Stimulated activated CD8-positive, alpha-beta memory T cell treated with anti-CD3 and anti-CD28 coated beads, Interleukin-12 subunit alpha, Interleukin-12 subunit beta, amount 100 ng/mL, for 1 hour (primary cell): Measurements from ENCODE around the gene SV2A.
"Not testable (repeated sequence)": the region's sequence is repeated elsewhere in the genome, so short reads cannot be mapped to it uniquely, and the experiment has no call there.

Source experiments
- DNase-seq: peaks from one replicate; pipeline ENCODE4 v3.0.0-alpha.2; 2020; ENCODE audit warnings: low read depth

SV2A gene

DNA sequence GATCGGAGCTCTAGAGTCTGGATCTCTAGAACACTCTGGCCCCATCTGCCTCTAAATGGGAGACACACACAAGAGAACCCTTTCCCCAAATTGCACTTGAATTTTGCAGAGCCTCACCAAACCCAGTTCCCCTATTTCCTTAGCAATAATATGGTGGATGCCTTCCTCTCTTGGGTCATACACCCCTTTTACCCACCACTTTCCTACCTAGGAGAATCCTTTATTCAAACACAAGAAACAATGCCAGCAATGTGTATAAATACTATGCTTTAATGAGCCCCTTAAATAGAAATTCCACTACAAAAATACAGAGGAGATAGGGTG lies 10.7 kb upstream of the SV2A start:
- DNase-seq = no peak

DNA sequence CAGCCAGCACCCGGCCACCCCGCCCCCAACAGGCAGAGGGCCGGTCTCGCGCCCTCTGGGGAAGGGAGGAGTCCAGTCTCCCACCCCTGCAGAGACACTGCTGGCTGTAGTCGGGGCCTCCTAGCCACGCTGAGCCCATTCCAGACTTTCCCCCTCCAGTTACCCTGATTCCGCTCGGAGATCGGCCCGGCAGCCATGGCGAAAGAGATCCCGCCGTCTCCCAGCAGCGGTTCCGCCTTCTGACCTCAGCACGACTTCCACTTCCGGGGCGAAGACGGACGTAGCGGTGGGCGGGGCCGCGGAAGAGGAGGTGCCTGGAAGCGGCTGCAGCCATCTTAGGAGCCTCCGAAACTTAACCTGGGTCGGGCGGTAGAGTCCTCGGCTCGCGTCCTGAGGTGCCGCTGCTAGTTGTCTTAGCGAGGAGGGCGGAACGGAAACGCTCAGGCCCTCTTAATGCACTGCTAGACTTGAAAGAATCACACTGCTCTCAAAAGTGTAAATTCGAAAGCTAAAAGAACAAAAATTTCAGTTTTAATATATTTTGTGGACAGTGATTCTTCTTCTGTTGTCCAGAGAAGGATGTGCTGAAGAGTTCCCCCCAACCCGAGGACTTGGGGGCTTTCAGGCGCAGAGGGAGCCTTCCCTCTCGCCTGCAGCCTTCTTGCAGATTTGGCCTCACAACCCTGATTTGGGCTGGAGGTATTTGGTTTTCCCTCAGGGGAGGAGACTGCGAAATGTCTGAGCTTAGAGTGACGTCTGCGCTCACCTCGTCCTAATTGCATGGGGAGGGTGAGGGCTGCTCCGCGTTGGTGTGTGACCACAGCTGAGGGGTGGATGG lies 10.1 kb upstream of the SV2A start, which contains the start of gene SF3B4:
Gene SF3B4, minus strand, starts transcription at position 241 of the 838 bp plus-strand sequence. Its CDS starts 44 bp downstream, at position 197.
- peak; percentile 93 for DNase-seq

DNA sequence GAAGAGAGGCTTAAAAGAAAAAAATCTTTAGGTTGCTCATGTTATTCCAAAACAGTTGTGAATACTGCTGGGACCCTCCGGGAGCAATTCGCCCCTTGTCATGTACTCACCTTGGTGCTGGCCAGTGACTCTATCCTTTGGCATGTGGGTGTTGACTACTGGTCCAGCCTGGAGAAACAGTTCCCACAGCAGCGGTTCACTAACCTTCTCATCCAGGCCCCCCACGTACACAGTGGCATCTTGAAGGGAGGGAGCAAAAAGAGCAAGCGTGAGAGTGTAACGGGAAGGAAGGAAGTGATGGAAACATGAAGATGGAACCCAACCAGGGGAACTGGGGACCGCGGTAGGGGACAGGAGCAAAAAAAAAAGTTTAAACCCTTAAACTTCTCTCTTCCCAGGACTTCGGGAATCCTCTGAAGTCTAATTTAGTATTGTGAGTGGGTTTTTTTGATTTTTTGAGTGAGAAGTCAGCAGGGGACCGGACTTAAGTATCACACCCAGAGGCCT lies 9.5 kb upstream of the SV2A start:
- DNase-seq = no peak

DNA sequence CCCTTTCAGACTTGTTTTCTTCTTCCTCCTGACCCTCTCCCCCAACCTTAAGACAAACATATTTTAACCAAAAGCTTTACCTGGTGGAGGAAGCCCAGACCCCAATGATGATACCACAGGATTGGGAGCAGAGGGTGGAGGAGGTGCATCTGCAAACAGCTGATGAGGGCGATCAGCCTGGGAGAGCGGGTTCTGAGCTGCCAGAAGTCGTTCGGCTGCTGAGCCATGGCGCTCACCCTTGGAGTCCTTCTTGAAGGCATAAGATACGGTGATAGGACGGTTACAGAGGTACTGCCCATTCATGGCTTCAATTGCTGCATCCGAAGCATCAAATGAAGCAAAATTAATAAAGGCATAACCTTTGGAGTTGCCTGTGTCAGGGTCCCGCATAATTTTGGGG lies 8.7 kb upstream of the SV2A start:
- no peak for DNase-seq

DNA sequence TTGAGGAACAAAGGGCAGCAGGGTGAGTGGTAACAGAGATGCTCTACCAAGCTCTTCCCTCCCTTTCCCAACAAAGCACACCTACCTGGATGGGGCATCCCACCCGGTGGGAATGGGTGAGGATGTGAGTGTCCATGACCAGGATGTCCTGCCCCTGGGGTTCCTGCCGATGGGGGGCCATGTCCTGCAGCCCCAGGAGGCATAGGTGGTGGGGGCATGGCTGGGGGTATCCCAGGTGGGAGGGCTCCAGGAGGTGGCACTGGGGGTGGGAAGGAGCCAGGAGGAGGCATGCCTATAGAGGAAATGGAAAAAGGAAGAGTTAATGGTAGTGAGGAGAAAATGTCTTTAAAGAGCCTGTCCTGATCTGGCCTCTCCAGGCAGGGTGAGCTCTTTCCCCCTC lies 8.1 kb upstream of the SV2A start:
- no peak for DNase-seq

DNA sequence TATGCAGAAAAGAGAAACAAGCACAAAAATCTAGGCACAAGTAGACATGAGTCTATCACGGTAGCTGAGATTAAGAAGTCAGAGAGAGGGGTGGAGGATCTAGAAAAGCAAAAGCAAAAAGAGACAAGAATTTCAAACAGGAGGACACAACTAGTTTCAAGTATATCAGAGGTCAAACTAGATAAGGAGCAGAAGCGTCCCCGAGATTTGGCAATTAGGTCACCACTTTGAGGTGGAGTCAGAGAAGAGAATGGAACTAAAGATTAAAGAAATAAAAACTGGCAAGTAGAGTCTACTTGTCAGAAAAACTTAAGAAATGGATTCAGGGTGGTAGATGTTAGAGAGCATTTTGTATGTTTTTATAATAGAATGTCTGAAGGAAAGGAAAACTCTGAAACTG lies 7.7 kb upstream of the SV2A start:
- DNase-seq = no peak

DNA sequence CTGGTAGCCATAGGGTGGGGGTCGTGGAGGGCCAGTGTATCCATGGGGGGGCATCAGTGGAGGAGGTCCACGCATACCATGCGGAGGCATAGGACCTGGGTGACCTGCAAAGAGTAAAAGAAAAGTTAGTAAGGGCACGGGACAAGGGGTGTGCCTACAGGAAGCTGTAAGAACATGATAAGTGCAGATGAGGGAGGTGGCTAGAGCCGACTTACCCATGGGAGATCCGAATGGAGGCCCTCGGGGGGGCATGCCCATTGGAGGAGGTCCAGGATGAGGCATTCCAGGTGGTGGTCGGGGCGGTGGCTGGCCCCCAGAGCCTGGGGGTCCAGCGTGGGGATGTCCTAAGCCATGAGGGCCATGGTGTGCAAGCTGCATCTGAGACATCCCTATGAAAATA lies 6.0 kb upstream of the SV2A start:
- DNase-seq = no peak

DNA sequence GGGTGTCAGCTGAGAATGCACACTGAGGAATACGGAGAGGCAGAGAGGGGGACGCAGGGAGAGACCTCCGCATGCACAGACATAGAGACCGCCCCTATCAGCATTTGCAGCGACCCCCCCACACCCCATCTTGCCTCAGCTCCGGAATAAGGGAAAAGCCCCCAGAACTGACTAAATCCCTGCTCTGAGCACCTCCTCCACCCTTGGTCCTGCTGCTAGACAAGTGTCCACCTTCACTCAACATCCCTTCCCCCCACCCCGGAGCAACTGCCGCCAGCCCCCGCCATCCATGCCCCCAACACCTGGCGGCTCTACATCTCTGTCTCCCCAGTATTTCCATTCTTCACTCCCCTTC lies 769 bp downstream of the SV2A start:
- no peak for DNase-seq

DNA sequence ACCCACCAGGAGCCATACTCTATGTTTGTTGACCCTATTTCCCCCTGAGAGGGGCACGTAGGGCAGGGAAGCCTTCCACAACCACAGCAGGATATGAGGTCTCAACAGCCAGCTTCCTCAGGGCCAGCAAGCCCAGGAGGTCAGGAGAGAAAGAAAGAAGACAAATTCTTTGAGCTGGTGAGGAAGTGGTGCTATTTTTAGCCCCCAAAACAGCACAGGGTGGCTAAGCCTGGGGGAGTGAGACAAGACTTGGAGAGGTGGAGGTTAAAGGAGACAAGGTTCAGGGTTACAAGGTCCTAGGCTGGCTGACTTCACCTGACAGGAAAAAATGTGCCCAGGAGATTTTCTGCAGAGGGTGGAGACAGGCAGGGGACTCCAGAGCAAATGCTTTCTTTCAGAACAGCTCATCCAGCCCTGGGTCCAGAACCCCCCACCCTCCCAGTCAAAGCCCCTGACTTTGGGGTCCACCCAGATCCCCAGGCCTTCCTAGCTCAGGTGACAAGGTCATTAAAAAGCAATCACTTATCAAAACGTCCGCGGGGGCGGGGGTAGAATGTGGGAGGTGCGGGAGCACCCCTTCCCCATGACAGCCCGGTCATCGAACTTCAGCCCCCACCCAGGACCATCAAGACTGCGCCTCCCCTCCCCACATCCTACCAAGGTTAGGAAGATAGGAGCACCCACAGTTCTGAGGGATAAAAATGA lies 1.3 kb downstream of the SV2A start:
- DNase-seq = no peak

DNA sequence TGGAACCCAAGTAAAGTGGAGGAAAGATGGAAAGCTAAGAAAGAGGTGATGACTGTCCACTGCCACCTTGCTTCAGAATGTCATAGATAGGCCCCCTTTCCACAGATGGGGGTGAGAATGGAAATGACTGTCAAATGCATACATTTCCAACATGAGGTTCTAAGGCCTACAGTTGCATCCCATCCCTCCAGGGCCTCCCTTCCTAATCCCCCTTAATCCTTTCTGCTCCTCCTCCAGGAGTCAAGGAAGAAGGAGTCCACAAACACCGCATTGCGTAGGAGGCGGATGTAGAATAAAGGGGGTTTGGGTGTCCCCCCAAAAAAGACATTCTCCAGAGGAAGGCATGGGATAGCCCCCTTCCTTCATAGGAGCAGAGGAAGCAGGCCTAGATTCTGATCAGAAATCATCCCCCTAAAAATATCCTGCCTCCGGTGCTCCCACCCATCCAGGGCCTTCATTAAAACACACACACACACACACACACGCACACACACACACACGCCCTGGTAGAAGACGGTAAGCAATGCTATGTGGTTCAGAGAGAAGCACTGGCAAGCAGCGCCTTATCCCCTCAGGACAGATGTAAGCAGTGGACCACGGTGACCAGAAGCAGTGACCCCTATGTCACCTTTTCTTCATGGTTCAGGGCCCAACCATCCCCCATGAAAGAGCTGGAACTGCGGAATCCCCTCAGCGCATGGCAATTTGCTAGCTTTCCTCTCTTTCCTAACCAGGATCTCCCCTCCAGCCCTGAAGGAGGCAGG lies 2.0 kb downstream of the SV2A start:
- no peak for DNase-seq

DNA sequence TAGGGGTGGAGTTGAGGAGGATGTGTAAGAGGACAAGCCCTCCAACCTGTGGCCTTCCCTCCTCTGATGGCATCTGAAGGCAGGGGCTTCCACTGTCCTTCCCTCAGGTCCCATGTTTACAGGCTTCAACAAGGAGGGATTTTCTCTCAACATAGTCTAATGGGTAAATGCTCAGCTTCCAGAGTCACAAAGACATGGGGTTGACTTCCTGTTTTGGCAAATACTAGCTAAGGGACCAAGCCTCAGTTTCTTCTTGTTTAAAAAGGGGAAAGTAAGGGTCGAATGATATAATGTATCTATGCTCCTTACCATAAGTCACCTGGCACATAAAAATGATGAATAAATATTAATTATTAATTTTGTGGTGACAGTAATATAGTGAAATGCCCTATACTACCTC lies 3.1 kb downstream of the SV2A start:
- DNase-seq = no peak

DNA sequence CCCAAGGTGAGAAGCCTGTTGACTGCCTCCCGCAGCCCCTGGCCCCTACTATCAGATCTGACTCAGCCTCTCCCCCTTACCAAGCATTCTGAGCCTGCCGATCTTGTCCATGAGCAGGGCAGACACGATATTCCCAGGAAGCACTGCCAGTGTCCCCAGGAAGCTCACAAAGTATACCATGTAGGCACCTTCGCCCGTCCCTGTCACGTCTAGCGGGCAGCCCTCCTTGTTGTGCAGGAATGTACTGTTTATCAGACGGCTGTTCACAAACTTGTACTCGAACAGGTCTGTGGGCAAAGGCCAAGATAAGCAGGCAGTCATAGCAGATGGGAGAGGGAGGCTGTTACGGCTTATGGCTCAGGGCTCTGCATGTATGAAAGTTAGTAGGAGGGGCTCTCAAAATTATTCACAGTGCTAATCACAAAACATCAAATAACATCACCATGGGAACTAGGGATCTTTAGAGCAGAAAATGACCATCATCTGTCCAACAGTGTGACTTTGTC lies 11.0 kb downstream of the SV2A start:
- no peak for DNase-seq

DNA sequence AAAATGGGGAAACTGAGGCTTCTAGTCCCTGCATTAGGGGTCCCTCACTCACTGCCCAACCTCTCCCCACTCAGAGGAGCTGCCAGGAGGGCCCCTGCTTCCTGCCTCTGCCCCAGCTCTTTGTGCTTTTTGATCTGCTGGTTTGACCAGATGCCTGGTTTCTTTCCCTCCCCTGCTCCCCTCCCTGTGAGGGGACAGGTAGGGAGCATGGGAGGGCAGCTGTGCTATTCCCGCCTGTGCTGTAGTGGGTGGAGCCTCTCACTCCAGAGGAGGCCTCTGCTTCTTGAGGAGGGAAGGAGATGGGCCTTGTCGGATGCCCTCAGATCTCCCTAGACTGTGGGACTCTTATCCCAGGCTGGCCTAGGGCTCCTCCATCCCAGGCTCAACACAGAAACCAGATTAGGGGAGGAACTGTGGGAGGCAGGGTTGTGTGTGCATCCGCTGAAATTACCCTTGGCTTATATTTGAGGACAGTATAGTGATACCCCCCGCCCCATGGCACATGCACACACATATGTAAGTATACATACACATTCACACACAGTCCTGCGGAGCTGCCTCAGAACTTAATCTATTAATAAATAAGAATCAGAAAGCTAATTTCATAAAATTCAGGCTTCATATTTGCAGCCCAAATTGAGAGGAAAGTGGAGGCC lies 13.7 kb downstream of the SV2A start:
- no peak for DNase-seq

DNA sequence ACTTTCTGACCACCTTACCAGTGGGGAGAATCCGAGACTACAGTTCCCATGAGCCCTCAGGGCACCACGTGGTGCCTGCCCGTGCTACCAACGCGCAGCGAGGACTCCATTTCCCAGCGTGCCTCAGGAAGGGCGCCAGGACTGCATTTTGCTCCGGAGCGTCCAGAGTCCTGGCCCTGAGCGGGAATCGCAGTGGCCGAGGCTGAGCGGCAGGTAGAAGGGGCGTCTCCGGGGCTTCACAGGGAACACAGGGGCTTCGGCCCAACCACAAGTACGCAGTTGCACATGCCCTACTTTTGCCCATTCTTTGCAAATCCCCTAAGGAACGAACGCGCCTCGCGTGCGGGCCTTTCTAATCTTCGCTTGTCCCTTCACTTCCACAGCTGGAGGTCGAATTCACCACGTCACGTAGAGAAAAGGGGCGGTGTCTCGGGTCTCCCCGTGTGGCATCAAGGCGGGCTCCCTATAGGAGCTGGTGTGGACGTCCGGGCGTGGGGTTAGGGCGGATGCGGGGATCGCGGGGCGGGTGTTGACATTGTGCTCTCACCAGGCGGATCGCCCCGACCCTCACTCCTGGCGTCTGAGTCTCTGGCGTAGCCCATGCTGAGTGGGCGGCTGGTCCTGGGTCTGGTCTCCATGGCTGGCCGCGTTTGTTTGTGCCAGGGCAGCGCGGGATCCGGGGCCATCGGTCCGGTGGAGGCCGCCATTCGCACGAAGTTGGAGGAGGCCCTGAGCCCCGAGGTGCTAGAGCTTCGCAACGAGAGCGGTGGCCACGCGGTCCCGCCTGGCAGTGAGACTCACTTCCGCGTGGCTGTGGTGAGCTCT lies 18.0 kb downstream of the SV2A start, which contains the start of gene BOLA1:
Gene BOLA1, plus strand, starts transcription at position 109 of the 825 bp plus-strand sequence. Its CDS starts 492 bp downstream, at position 601.
- DNase-seq = peak; percentile 64

DNA sequence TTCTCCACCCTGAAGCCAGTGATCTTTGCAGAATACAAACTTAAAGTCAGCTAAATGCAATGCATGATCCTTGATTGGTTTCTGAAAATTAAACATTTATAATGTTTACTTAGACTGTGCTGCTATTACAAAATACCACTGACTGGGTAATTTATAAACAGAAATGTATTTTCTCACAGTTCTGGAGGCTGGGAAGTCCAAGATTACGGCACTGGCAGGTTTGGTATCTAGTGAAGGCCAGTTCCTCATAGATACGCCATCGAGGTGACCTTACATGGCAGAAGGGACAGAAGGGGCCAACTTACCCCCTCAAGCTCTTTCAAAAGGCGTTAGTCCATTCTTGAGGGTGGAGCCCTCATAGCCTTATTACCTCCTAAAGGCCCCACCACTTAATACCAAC lies 21.1 kb downstream of the SV2A start:
- no peak for DNase-seq

DNA sequence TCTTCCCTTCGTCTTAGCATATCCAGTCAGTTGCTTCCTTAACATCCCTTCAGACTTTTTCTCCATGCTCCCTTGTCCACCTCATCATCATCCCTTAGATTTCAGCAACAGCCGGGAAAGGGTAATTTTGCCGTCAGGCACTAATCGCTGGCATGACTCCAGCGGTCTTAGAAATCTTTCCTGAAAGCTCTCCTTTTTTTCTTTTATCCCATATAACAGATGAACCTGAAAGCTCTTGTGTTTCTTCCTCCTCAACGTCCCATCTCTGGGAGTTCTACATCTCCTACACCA lies 28.7 kb downstream of the SV2A start:
- no peak for DNase-seq

DNA sequence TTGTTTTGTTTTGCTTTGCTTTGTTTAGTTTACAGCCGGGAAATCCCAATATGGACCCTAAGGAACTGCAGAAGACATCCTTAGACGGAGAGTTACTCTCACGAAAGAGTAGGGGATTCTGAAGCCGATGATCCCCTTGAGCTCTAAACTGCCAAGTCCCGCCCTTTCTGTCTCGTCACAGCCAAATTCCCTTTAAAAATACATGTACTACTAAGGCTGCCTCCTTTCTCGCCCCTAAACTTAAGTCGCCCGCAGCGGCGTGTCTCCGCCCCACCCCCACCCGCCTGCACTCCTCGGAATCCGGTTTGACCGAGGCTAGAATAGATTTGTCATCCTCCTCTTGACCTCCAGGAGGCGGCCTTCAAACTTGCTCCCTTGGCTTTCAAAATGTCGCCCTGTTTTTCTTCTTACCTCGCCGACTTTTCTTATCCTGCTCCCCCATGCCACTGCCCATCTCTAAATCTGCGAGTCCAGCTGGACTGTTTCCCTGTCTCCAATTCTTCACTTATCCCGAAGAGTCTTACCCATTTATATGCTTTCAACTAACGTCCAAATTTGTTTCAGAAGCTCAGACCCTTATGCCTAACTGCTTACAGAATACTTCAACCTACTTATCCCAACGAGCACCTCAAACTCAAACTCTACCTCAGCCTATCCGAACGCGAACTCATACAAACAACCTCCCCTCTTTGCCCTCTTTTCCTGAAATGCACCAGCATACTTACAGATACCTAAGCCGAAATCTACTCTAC lies 29.2 kb downstream of the SV2A start:
- DNase-seq = peak; percentile 42

DNA sequence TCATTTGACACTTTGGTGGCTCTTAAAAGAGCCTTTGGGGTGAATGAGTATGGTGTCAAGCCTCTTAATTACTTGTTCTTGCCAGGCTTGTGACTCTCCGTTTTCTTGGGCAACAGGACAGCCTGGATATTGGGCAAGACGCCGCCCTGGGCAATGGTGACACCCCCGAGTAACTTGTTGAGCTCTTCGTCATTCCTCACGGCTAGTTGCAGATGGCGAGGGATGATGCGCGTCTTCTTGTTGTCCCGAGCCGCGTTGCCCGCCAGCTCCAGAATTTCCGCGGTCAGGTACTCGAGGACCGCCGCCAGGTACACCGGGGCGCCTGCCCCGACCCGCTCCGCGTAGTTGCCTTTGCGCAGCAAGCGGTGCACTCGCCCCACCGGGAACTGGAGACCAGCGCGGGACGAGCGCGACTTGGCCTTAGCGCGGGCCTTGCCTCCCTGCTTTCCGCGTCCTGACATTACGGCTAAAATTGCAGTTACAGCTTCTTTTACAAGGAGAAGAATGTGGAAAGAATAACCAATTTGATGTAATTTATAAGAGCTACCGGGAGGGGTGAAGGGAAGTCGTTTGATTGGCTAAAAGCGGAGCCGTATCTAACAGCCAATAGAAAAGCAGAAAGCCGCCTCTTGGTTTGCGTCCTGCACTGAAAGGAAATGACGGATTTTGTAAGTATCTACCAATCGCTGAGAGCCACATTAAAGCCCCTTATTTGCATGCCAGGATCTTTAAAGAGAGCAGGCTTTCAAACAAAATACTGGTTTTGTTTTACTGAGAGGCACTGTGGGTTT lies 30.0 kb downstream of the SV2A start:
- peak; percentile 54 for DNase-seq

DNA sequence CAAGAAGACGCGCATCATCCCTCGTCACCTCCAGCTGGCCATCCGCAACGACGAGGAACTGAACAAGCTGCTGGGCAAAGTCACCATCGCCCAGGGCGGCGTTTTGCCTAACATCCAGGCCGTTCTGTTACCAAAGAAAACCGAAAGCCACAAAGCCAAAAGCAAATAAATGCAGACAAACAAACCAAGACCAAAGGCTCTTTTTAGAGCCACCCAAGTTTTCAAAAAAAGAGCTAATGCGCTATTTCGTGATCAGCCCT lies 30.5 kb downstream of the SV2A start:
- not testable (repeated sequence) for DNase-seq
